HepG2 (cell line): ENCODE data around the gene SRP14. TPM values are rescaled to one million over a fixed set of nuclear protein-coding genes. Genes with fewer than 3 reads are reported as not detected.

ENCODE experiments used
- CBX1 ChIP-seq: IDR thresholded peaks from one replicate; pipeline ENCODE4 v1.6.1; 2016; ENCODE audit warnings: antibody characterized with exemption, low read depth
- CENPX ChIP-seq: sonication (generic); formaldehyde crosslinking; IDR thresholded peaks from 2 replicates; pipeline ENCODE4 v1.9.0; 2021; ENCODE audit warnings: mild to moderate bottlenecking, missing genetic modification reagents, moderate library complexity
- EZH2 ChIP-seq: conservative IDR thresholded peaks from 2 replicates; pipeline ENCODE4 v1.6.1; 2012; ENCODE audit warnings: mild to moderate bottlenecking, low read depth, low read length, moderate library complexity
- FOXK2 ChIP-seq: fragments of 450-650 bp; IDR thresholded peaks from 2 replicates; pipeline ENCODE4 v1.6.1; 2016
- GTF3A ChIP-seq: sonication (generic); formaldehyde crosslinking; conservative IDR thresholded peaks from 2 replicates; pipeline ENCODE4 v1.4.0; 2020; ENCODE audit warnings: mild to moderate bottlenecking, missing genetic modification reagents
- MED1 ChIP-seq: sonication (generic); formaldehyde crosslinking; IDR thresholded peaks from 2 replicates; pipeline ENCODE4 v1.4.0; 2020; ENCODE audit warnings: missing genetic modification reagents
- SAFB2 ChIP-seq: sonication (generic); formaldehyde crosslinking; IDR thresholded peaks from 2 replicates; pipeline ENCODE4 v1.5.1; 2020; ENCODE audit warnings: missing genetic modification reagents, low read depth, mild to moderate bottlenecking, borderline replicate concordance
- SALL1 ChIP-seq: sonication (generic); formaldehyde crosslinking; IDR thresholded peaks from 2 replicates; pipeline ENCODE4 v1.8.0; 2022; ENCODE audit warnings: mild to moderate bottlenecking, missing genetic modification reagents
- SMARCC2 ChIP-seq: fragments of 450-650 bp; IDR thresholded peaks from 2 replicates; pipeline ENCODE4 v1.6.1; 2017; ENCODE audit warnings: antibody characterized with exemption, mild to moderate bottlenecking
- TGIF2 ChIP-seq: IDR thresholded peaks from 2 replicates; pipeline ENCODE4 v1.6.1; 2016; ENCODE audit warnings: control low read depth, missing compliant biosample characterization
- ZFY ChIP-seq: sonication (generic); formaldehyde crosslinking; IDR thresholded peaks from 2 replicates; pipeline ENCODE4 v1.4.0; 2020; ENCODE audit warnings: missing genetic modification reagents
- ZNF329 ChIP-seq: sonication (generic); formaldehyde crosslinking; IDR thresholded peaks from 2 replicates; pipeline ENCODE4 v1.9.0; 2021; ENCODE audit warnings: low read depth, mild to moderate bottlenecking, missing genetic modification reagents
- ZNF749 ChIP-seq: sonication (generic); formaldehyde crosslinking; IDR thresholded peaks from 2 replicates; pipeline ENCODE4 v1.8.0; 2022; ENCODE audit warnings: mild to moderate bottlenecking, missing genetic modification reagents, moderate library complexity, borderline replicate concordance
- ZNF883 ChIP-seq: sonication (generic); formaldehyde crosslinking; IDR thresholded peaks from 2 replicates; pipeline ENCODE4 v1.5.1; 2020; ENCODE audit warnings: mild to moderate bottlenecking, missing genetic modification reagents; ENCODE audit errors: not compliant biosample characterization
- ZSCAN20 ChIP-seq: sonication (generic); formaldehyde crosslinking; IDR thresholded peaks from 2 replicates; pipeline ENCODE4 v1.4.0; 2020; ENCODE audit warnings: missing genetic modification reagents, mild to moderate bottlenecking, borderline replicate concordance
- ZSCAN29 ChIP-seq: sonication (generic); formaldehyde crosslinking; conservative IDR thresholded peaks from 2 replicates; pipeline ENCODE4 v1.4.0; 2020; ENCODE audit warnings: mild to moderate bottlenecking, missing genetic modification reagents
- polyA plus RNA-seq, 8 experiments: library from polyadenylated mRNA; depleted of rRNA in 3 of 8; stranded (reverse) in 7 of 8; unstranded in 1 of 8; fragments of >200 nt; fragmentation: Illumina TruSeq in 4 of 8; extraction: Trizol in 4 of 8; gene quantifications; 2 replicates each; pipeline versions ENCODE4 v1.2.1 to v1.2.3, GENCODE V29; 2011 to 2016; ENCODE audit warnings: low read depth in 4 of 8, missing spikeins in 1 of 8, mixed read lengths in 1 of 8; ENCODE audit not compliant: insufficient read depth in 1 of 8
- total RNA-seq, 5 experiments: library from RNA; depleted of rRNA; stranded (reverse); fragments of >200 nt; fragmentation: Illumina TruSeq; extraction: Trizol; gene quantifications; 2 replicates each; pipeline ENCODE4 v1.2.3, GENCODE V29; 2016; ENCODE audit warnings: low read depth in 1 of 5
- TF ChIP-seq, protein P1 (sequence below): sonication (generic); formaldehyde crosslinking; IDR thresholded peaks from 2 replicates; pipeline ENCODE4 v1.4.0; 2020; ENCODE audit warnings: missing genetic modification reagents
- TF ChIP-seq, protein P2 (sequence below): IDR thresholded peaks from 2 replicates; pipeline ENCODE4 v1.6.1; 2018; ENCODE audit warnings: missing genetic modification reagents, mild to moderate bottlenecking, missing compliant biosample characterization
- TF ChIP-seq, protein P3 (sequence below): IDR thresholded peaks from 2 replicates; pipeline ENCODE4 v1.4.0; 2020; ENCODE audit warnings: mild to moderate bottlenecking, missing genetic modification reagents

SRP14 gene
- total and polyA plus RNA-seq, 2 of the 13 experiments (the other 11 are each of a cell fraction or from before 2014, with no cell fraction given): 208 to 356 TPM

GRCh38 chr15:40081691-40082194 lies 42.8 kb upstream of the SRP14 start (continued):
- TF ChIP-seq, protein P1, sequence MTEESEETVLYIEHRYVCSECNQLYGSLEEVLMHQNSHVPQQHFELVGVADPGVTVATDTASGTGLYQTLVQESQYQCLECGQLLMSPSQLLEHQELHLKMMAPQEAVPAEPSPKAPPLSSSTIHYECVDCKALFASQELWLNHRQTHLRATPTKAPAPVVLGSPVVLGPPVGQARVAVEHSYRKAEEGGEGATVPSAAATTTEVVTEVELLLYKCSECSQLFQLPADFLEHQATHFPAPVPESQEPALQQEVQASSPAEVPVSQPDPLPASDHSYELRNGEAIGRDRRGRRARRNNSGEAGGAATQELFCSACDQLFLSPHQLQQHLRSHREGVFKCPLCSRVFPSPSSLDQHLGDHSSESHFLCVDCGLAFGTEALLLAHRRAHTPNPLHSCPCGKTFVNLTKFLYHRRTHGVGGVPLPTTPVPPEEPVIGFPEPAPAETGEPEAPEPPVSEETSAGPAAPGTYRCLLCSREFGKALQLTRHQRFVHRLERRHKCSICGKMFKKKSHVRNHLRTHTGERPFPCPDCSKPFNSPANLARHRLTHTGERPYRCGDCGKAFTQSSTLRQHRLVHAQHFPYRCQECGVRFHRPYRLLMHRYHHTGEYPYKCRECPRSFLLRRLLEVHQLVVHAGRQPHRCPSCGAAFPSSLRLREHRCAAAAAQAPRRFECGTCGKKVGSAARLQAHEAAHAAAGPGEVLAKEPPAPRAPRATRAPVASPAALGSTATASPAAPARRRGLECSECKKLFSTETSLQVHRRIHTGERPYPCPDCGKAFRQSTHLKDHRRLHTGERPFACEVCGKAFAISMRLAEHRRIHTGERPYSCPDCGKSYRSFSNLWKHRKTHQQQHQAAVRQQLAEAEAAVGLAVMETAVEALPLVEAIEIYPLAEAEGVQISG (CRISPR knock-in tag): peak; percentile 50; the same call in 1 of the 2 replicates
- TF ChIP-seq CBX1 (peak; percentile 24), SAFB2 (CRISPR knock-in tag) (0 out of 2 replicates have a peak, but pooled peaks have one; percentile 8), CENPX (CRISPR knock-in tag) (no peak), ZNF329 (CRISPR knock-in tag) (no peak), ZNF749 (CRISPR knock-in tag) (0 out of 2 replicates have a peak, but pooled peaks have one; percentile 38), SMARCC2 (no peak), SALL1 (peak; percentile 85), ZSCAN20 (CRISPR knock-in tag) (0 out of 2 replicates have a peak, but pooled peaks have one; percentile 2), ZSCAN29 (CRISPR knock-in tag) (0 out of 2 replicates have a peak, but pooled peaks have one; percentile 45), ZNF883 (peak; percentile 39), TGIF2 (CRISPR knock-in tag) (no peak), FOXK2 (peak; percentile 95), EZH2 (no peak), MED1 (CRISPR knock-in tag) (peak; percentile 93), ZFY (CRISPR knock-in tag) (0 out of 2 replicates have a peak, but pooled peaks have one; percentile 10), GTF3A (CRISPR knock-in tag) (no peak)
- TF ChIP-seq, protein P2, sequence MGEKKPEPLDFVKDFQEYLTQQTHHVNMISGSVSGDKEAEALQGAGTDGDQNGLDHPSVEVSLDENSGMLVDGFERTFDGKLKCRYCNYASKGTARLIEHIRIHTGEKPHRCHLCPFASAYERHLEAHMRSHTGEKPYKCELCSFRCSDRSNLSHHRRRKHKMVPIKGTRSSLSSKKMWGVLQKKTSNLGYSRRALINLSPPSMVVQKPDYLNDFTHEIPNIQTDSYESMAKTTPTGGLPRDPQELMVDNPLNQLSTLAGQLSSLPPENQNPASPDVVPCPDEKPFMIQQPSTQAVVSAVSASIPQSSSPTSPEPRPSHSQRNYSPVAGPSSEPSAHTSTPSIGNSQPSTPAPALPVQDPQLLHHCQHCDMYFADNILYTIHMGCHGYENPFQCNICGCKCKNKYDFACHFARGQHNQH (CRISPR knock-in tag): peak; percentile 79; the same call in 1 of the 2 replicates
- TF ChIP-seq, protein P3, sequence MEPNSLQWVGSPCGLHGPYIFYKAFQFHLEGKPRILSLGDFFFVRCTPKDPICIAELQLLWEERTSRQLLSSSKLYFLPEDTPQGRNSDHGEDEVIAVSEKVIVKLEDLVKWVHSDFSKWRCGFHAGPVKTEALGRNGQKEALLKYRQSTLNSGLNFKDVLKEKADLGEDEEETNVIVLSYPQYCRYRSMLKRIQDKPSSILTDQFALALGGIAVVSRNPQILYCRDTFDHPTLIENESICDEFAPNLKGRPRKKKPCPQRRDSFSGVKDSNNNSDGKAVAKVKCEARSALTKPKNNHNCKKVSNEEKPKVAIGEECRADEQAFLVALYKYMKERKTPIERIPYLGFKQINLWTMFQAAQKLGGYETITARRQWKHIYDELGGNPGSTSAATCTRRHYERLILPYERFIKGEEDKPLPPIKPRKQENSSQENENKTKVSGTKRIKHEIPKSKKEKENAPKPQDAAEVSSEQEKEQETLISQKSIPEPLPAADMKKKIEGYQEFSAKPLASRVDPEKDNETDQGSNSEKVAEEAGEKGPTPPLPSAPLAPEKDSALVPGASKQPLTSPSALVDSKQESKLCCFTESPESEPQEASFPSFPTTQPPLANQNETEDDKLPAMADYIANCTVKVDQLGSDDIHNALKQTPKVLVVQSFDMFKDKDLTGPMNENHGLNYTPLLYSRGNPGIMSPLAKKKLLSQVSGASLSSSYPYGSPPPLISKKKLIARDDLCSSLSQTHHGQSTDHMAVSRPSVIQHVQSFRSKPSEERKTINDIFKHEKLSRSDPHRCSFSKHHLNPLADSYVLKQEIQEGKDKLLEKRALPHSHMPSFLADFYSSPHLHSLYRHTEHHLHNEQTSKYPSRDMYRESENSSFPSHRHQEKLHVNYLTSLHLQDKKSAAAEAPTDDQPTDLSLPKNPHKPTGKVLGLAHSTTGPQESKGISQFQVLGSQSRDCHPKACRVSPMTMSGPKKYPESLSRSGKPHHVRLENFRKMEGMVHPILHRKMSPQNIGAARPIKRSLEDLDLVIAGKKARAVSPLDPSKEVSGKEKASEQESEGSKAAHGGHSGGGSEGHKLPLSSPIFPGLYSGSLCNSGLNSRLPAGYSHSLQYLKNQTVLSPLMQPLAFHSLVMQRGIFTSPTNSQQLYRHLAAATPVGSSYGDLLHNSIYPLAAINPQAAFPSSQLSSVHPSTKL (CRISPR knock-in tag): peak; percentile 88
